ENCODE measurements around the gene MYF6. TPM values are rescaled to one million over a fixed set of nuclear protein-coding genes. Genes with fewer than 3 reads are reported as not detected.

Gene MYF6
- polyA plus RNA-seq, 3 donors, result not detected

DNA sequence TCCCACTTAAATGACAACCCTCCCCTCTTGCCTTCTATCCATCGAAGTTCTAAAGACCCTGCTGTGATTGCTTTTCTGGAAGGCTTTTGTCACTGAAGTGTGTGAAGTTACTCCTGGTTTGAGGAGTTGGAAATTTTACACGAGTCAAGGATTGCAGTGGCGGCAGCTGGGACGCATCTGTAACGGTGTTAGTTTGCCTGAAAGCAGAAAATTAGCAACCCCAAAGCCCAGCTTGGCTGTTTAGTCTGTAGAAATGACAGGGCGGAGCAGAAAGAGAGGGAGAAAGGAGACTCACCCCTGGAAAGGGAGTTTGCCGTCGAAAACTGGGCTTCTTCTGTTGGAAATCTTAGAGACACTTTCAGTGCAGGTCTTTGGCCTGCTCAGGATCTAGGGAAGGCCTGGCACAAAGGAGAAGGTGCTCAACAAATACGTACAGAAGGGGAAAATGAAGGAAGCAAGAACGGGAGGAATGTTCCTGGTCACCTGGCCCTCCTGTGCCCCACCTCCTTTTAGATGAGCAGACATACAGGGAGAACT, 8.3 kb downstream of the MYF6 start:
- Mint-ChIP-seq H3K27me3 (ENCODE audit: low read depth in 3 of 3) (peaks cover 58 to 73% (median 61%) of the 10 kb centered on the region in 3 donors), H3K27ac (no peak overlapping the region), H3K9me3 (peaks cover 0 to 32% (median 14%) of the 10 kb centered on the region in 7 donors), H3K4me1 (peaks cover 5% of the 10 kb centered on the region), H3K36me3 (peaks cover 0 to 5% of the 10 kb centered on the region in 2 donors), H3K4me3 (peak overlapping the region in 1 of 2 donors; percentile 61)
- H2AFZ ChIP-seq (ENCODE audit: insufficient read depth, low read depth, low read length, poor library complexity, severe bottlenecking), result no peak overlapping the region
- no peaks in the 10 kb centered on the region for H3K36me3 ChIP-seq (replicated peaks in 1 of 2; ENCODE audit: control insufficient read depth in 1 of 2, insufficient read depth in 2 of 2, low read length in 2 of 2)
- intact Hi-C loops (cut with micrococcal nuclease), result no loop called here
- WGBS (ENCODE audit: insufficient coverage), result 10% methylated on average over 7 of the region's 10 CpGs
- H3K9ac ChIP-seq (ENCODE audit: insufficient read depth, low read length, poor library complexity, severe bottlenecking), result no peak overlapping the region
- no peak overlapping the region for H3K27ac ChIP-seq (ENCODE audit: low read depth in 1 of 2, low read length in 2 of 2)
- no peak for DNase-seq
- peaks cover 11 to 33% of the 10 kb centered on the region in 2 donors for H3K9me3 ChIP-seq (replicated peaks in 1 of 2; ENCODE audit: control insufficient read depth in 1 of 2, insufficient read depth in 1 of 2, low read length in 2 of 2)
- H3K4me3 ChIP-seq (replicated peaks in 1 of 3; ENCODE audit: low read depth in 2 of 3, low read length in 3 of 3), result no peak overlapping the region
- no peaks in the 10 kb centered on the region for H3K4me1 ChIP-seq (ENCODE audit: control insufficient read depth in 1 of 2, insufficient read depth in 2 of 2, low read length in 2 of 2)
- no peak overlapping the region for H3K4me2 ChIP-seq (replicated peaks; ENCODE audit: extremely low read depth, low read length, poor library complexity, severe bottlenecking)
- TF ChIP-seq, protein P1, sequence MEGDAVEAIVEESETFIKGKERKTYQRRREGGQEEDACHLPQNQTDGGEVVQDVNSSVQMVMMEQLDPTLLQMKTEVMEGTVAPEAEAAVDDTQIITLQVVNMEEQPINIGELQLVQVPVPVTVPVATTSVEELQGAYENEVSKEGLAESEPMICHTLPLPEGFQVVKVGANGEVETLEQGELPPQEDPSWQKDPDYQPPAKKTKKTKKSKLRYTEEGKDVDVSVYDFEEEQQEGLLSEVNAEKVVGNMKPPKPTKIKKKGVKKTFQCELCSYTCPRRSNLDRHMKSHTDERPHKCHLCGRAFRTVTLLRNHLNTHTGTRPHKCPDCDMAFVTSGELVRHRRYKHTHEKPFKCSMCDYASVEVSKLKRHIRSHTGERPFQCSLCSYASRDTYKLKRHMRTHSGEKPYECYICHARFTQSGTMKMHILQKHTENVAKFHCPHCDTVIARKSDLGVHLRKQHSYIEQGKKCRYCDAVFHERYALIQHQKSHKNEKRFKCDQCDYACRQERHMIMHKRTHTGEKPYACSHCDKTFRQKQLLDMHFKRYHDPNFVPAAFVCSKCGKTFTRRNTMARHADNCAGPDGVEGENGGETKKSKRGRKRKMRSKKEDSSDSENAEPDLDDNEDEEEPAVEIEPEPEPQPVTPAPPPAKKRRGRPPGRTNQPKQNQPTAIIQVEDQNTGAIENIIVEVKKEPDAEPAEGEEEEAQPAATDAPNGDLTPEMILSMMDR (IDR thresholded peaks at IDR 0.05), result no peak
- peaks cover 53 to 79% of the 10 kb centered on the region in 2 donors for H3K27me3 ChIP-seq (ENCODE audit: control insufficient read depth in 2 of 2, insufficient read depth in 2 of 2, low read length in 2 of 2)
- H4K20me1 ChIP-seq (ENCODE audit: insufficient read depth, low read length), result no peaks in the 10 kb centered on the region
- H3K79me2 ChIP-seq (ENCODE audit: insufficient read depth, low read length), result no peaks in the 10 kb centered on the region

DNA sequence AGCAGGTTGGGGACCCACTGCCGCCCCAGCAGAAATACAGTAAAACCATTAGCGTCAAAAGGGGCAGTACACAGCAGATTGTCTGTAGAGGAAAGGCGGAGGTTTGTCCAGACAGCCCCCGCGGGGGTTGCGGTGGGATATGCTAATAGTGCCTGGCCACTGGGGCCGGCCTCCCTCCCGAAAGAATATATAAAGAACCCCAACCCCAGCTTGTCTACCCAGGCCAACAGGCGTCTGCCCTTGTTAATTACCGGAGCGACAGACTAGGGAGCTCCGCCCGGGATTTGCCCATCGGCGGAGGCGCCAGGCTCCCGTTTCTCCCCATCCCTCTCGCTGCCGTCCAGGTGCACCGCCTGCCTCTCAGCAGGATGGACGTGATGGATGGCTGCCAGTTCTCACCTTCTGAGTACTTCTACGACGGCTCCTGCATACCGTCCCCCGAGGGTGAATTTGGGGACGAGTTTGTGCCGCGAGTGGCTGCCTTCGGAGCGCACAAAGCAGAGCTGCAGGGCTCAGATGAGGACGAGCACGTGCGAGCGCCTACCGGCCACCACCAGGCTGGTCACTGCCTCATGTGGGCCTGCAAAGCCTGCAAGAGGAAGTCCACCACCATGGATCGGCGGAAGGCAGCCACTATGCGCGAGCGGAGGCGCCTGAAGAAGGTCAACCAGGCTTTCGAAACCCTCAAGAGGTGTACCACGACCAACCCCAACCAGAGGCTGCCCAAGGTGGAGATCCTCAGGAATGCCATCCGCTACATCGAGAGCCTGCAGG, 9.4 kb downstream of the MYF6 start, which contains the start of gene MYF5:
MYF5 (plus strand) TSS at position 217 of the 774 bp plus-strand sequence; CDS start at position 369, 152 bp downstream.
- Histone ChIP-seq H3K4me3 (replicated peaks in 1 of 3; ENCODE audit: low read depth in 2 of 3, low read length in 3 of 3) (no peak within 1 kb of the TSS), H3K9ac (ENCODE audit: insufficient read depth, low read length, poor library complexity, severe bottlenecking) (no peak within 1 kb of the TSS), H3K27me3 (ENCODE audit: control insufficient read depth in 2 of 2, insufficient read depth in 2 of 2, low read length in 2 of 2) (peaks cover 47 to 75% of the 10 kb centered on the region in 2 donors), H3K9me3 (replicated peaks in 1 of 2; ENCODE audit: control insufficient read depth in 1 of 2, insufficient read depth in 1 of 2, low read length in 2 of 2) (peaks cover 11 to 33% of the 10 kb centered on the region in 2 donors), H4K20me1 (ENCODE audit: insufficient read depth, low read length) (no peaks in the 10 kb centered on the region), H2AFZ (ENCODE audit: insufficient read depth, low read depth, low read length, poor library complexity, severe bottlenecking) (no peak within 1 kb of the TSS), H3K27ac (ENCODE audit: low read depth in 1 of 2, low read length in 2 of 2) (no peak within 1 kb of the TSS), H3K4me2 (replicated peaks; ENCODE audit: extremely low read depth, low read length, poor library complexity, severe bottlenecking) (no peak within 1 kb of the TSS), H3K79me2 (ENCODE audit: insufficient read depth, low read length) (no peaks in the 10 kb centered on the region), H3K4me1 (ENCODE audit: control insufficient read depth in 1 of 2, insufficient read depth in 2 of 2, low read length in 2 of 2) (no peaks in the 10 kb centered on the region), H3K36me3 (replicated peaks in 1 of 2; ENCODE audit: control insufficient read depth in 1 of 2, insufficient read depth in 2 of 2, low read length in 2 of 2) (no peaks in the 10 kb centered on the region)
- Mint-ChIP-seq H3K36me3 (peaks cover 0 to 5% of the 10 kb centered on the region in 2 donors), H3K27ac (no peak within 1 kb of the TSS), H3K4me3 (peak within 1 kb of the TSS in 1 of 2 donors; percentile 61), H3K9me3 (peaks cover 0 to 32% (median 14%) of the 10 kb centered on the region in 7 donors), H3K4me1 (peaks cover 6% of the 10 kb centered on the region), H3K27me3 (ENCODE audit: low read depth in 3 of 3) (peaks cover 58 to 71% (median 59%) of the 10 kb centered on the region in 3 donors)
- TF ChIP-seq, protein P1 (IDR thresholded peaks at IDR 0.05), result no peak
- 23% methylated on average over 38 of the region's 45 CpGs for WGBS (ENCODE audit: insufficient coverage)
- DNase-seq, result no peak
- intact Hi-C loops (cut with micrococcal nuclease), result no loop called here

All from CD14-positive monocyte (primary cell).